Activated effector memory CD4-positive, alpha-beta T cell treated with anti-CD3 and anti-CD28 coated beads, Interleukin-2, amount 50 U/mL, for 16 hours (primary cell): ENCODE results near the gene PLEKHN1.
A peak's percentile ranks its signal among the peaks of the same experiment; 100 is the strongest.
"Not testable (repeated sequence)": the region's sequence is repeated elsewhere in the genome, so short reads cannot be mapped to it uniquely, and the experiment has no call there.

Source experiments
- DNase-seq: peaks from one replicate; pipeline ENCODE4 v3.0.0-alpha.2; 2020

PLEKHN1 gene

GRCh38 chr1:997713-997992, 31.4 kb downstream of the PLEKHN1 start:
- no peak for DNase-seq

- no peak for DNase-seq
Observed at GRCh38 chr1:997993-998744, 31.9 kb downstream of the PLEKHN1 start.

- DNase-seq: no peak
Observed at GRCh38 chr1:998745-998994, 32.4 kb downstream of the PLEKHN1 start.

GRCh38 chr1:998995-999724, 32.9 kb downstream of the PLEKHN1 start:
- no peak for DNase-seq

GRCh38 chr1:999725-1000356, 33.6 kb downstream of the PLEKHN1 start, which contains the start of gene HES4:
Gene HES4 (minus strand): TSS chr1:1000097. CDS start chr1:999973, 124 bp downstream.
- peak; percentile 84 for DNase-seq

GRCh38 chr1:1000357-1001056, 34.2 kb downstream of the PLEKHN1 start:
- DNase-seq: peak; percentile 88

GRCh38 chr1:1001057-1001783, 34.9 kb downstream of the PLEKHN1 start:
- DNase-seq: no peak

GRCh38 chr1:1003618-1004419, 37.5 kb downstream of the PLEKHN1 start:
- no peak for DNase-seq

- DNase-seq: no peak
Observed at GRCh38 chr1:1004420-1004779, 38.1 kb downstream of the PLEKHN1 start.

- DNase-seq: no peak
Observed at GRCh38 chr1:1004780-1005697, 38.8 kb downstream of the PLEKHN1 start.

- no peak for DNase-seq
Observed at GRCh38 chr1:1005774-1006304, 39.6 kb downstream of the PLEKHN1 start.

GRCh38 chr1:1006305-1007159, 40.2 kb downstream of the PLEKHN1 start:
- no peak for DNase-seq

- DNase-seq: not testable (repeated sequence)
Observed at GRCh38 chr1:1010131-1010530, 43.8 kb downstream of the PLEKHN1 start.

- no peak for DNase-seq
Observed at GRCh38 chr1:1011396-1011949, 45.2 kb downstream of the PLEKHN1 start.

GRCh38 chr1:1012736-1013104, 46.4 kb downstream of the PLEKHN1 start:
- not testable (repeated sequence) for DNase-seq

- peak; percentile 95 for DNase-seq
Observed at GRCh38 chr1:1013105-1013921, 47.0 kb downstream of the PLEKHN1 start, which contains the start of gene ISG15. Gene ISG15 (plus strand): TSS chr1:1013497. CDS start chr1:1013574, 77 bp downstream.

- peak; percentile 81 for DNase-seq
Observed at GRCh38 chr1:1013922-1014648, 47.8 kb downstream of the PLEKHN1 start.
